SK-N-SH (cell line): ENCODE measurements around the gene C1orf146. TPM values are rescaled to one million over a fixed set of nuclear protein-coding genes. Genes with fewer than 3 reads are reported as not detected.
"Not testable (repeated sequence)": the region's sequence is repeated elsewhere in the genome, so short reads cannot be mapped to it uniquely, and the experiment has no call there.

Experiments
- CTCF ChIA-PET: fragments of 300-600, 350-600 bp; formaldehyde crosslinking; extraction: SDS; loops from one replicate; lab custom pipeline; 2021; lab: Yijun Ruan, JAX
- POLR2A ChIA-PET: fragments of 350-600 bp; sonication (Branson Sonifier 250); formaldehyde crosslinking; extraction: SDS; loops from one replicate; lab custom pipeline; 2020; ENCODE audit warnings: antibody characterized with exemption, inconsistent platforms; lab: Yijun Ruan, JAX
- DNase-seq: peaks from one replicate; pipeline ENCODE4 v3.0.0; 2012
- H2AFZ ChIP-seq: fragments of 200-600 bp; sonication (generic); 2 replicates; pipeline ENCODE4 v1.8.1; 2016; ENCODE audit warnings: antibody characterized with exemption, mild to moderate bottlenecking, low read depth
- H3F3A ChIP-seq: fragments of 200-600 bp; sonication (generic); replicated peaks from 2 replicates; pipeline ENCODE3; 2016; ENCODE audit warnings: antibody characterized with exemption, mild to moderate bottlenecking; ENCODE audit not compliant: insufficient read depth
- H3K27ac ChIP-seq, 2 experiments: fragments of 200-500 bp in 1 of 2; fragments of 200-600 bp in 1 of 2; sonication (Bioruptor generic) in 1 of 2; sonication (generic), shearing (Covaris generic) in 1 of 2; 2 replicates each; pipeline versions ENCODE4 v1.5.1 to v1.6.1; 2014 to 2016; ENCODE audit warnings: low read depth in 2 of 2, inconsistent platforms in 1 of 2, low read length in 1 of 2, mild to moderate bottlenecking in 1 of 2, mixed read lengths in 1 of 2
- H3K27me3 ChIP-seq: fragments of 200-600 bp; sonication (generic), shearing (Covaris generic); 2 replicates; pipeline ENCODE4 v1.6.1; 2016; ENCODE audit warnings: mixed run types; ENCODE audit not compliant: insufficient read depth
- H3K36me3 ChIP-seq, 2 experiments: fragments of 200-500 bp in 1 of 2; fragments of 200-600 bp in 1 of 2; sonication (Bioruptor generic) in 1 of 2; sonication (generic) in 1 of 2; replicated peaks in 1 of 2; 2 replicates each; pipeline versions ENCODE3 to v1.5.1; 2014 to 2016; ENCODE audit warnings: low read length in 1 of 2, mild to moderate bottlenecking in 1 of 2; ENCODE audit not compliant: insufficient read depth in 2 of 2, control insufficient read depth in 1 of 2
- H3K4me1 ChIP-seq, 2 experiments: fragments of 200-500 bp in 1 of 2; fragments of 200-600 bp in 1 of 2; sonication (Bioruptor generic) in 1 of 2; sonication (generic), shearing (Covaris generic) in 1 of 2; 2 replicates each; pipeline versions ENCODE4 v1.5.1 to v1.6.1; 2014 to 2016; ENCODE audit warnings: low read depth in 1 of 2, low read length in 1 of 2, mixed run types in 1 of 2; ENCODE audit not compliant: insufficient read depth in 2 of 2, control insufficient read depth in 1 of 2
- H3K4me2 ChIP-seq: fragments of 200-600 bp; sonication (generic), shearing (Covaris generic); 2 replicates; pipeline ENCODE4 v1.6.1; 2017; ENCODE audit warnings: mixed run types
- H3K4me3 ChIP-seq, 2 experiments: fragments of 200-500 bp in 1 of 2; fragments of 200-600 bp in 1 of 2; sonication (Bioruptor generic) in 1 of 2; sonication (generic), shearing (Covaris generic) in 1 of 2; 2 replicates each; pipeline versions ENCODE4 v1.5.1 to v1.8.1; 2014 to 2016; ENCODE audit warnings: low read depth in 2 of 2, inconsistent platforms in 1 of 2, low read length in 1 of 2, mild to moderate bottlenecking in 1 of 2, mixed read lengths in 1 of 2, moderate library complexity in 1 of 2
- H3K79me2 ChIP-seq: fragments of 200-600 bp; sonication (generic); 2 replicates; pipeline ENCODE4 v1.8.1; 2017; ENCODE audit warnings: mild to moderate bottlenecking; ENCODE audit not compliant: insufficient read depth
- H3K9ac ChIP-seq: fragments of 200-600 bp; sonication (generic); 2 replicates; pipeline ENCODE4 v1.6.1; 2017; ENCODE audit warnings: mixed run types
- H3K9me2 ChIP-seq: fragments of 200-600 bp; sonication (generic); 2 replicates; pipeline ENCODE4 v1.6.1; 2017; ENCODE audit warnings: mixed run types
- H3K9me3 ChIP-seq: fragments of 200-600 bp; sonication (generic); 2 replicates; pipeline ENCODE4 v1.6.1; 2017; ENCODE audit warnings: mixed run types, mild to moderate bottlenecking, moderate library complexity
- H4K20me1 ChIP-seq: fragments of 200-600 bp; sonication (generic); 2 replicates; pipeline ENCODE4 v1.6.1; 2017; ENCODE audit warnings: mild to moderate bottlenecking, mixed run types; ENCODE audit not compliant: insufficient read depth
- MEF2A ChIP-seq: IDR thresholded peaks from 2 replicates; pipeline ENCODE4 v1.4.0; 2012; ENCODE audit warnings: low read depth, borderline replicate concordance
- RFX5 ChIP-seq: IDR thresholded peaks from 2 replicates; pipeline ENCODE4 v1.6.1; 2012; ENCODE audit warnings: mild to moderate bottlenecking, improper control_type of control experiment, low read length
- WGBS: methylation state at CpG from one replicate; pipeline ENCODE4 v1.1.6; 2017; ENCODE audit warnings: low lambda C conversion rate; 5-methylcytosine and 5-hydroxymethylcytosine counted together
- polyA plus RNA-seq, 3 experiments: library from polyadenylated mRNA; depleted of rRNA; stranded (reverse); fragments of >200 nt; gene quantifications; 2 replicates each; pipeline ENCODE4 v1.2.3, GENCODE V29; 2012

Gene C1orf146
- polyA plus RNA-seq, 1 of the 3 experiments (the other 2 are of a cell fraction): not detected

- no peak for TF ChIP-seq RFX5
Observed at GRCh38 chr1:92276082-92276481, 58.4 kb downstream of the C1orf146 start (continued).

GRCh38 chr1:92277105-92277723, 59.5 kb downstream of the C1orf146 start:
- Histone ChIP-seq H3K9me3 (no peaks in the 10 kb centered on the region), H3K4me1 (no peaks in the 10 kb centered on the region), H3K36me3 (peaks cover 19 to 26% of the 10 kb centered on the region in 2 experiments), H3K9me2 (no peaks in the 10 kb centered on the region), H4K20me1 (no peaks in the 10 kb centered on the region), H3F3A (no peaks in the 10 kb centered on the region), H2AFZ (no peak overlapping the region), H3K79me2 (no peaks in the 10 kb centered on the region), H3K27me3 (no peaks in the 10 kb centered on the region), H3K4me3 (no peak overlapping the region), H3K27ac (no peak overlapping the region), H3K4me2 (no peak overlapping the region), H3K9ac (no peak overlapping the region)
- WGBS: 93% methylated on average over 4 of the region's 4 CpGs
- no peak for TF ChIP-seq MEF2A
- CTCF ChIA-PET: no interaction called here
- no peak for DNase-seq
- POLR2A ChIA-PET: no interaction called here

- POLR2A ChIA-PET, H3K27me3 ChIP-seq, DNase-seq, H3K4me1 ChIP-seq, H3K9me2 ChIP-seq, H3K4me2 ChIP-seq, H3F3A ChIP-seq, H3K79me2 ChIP-seq, H3K9me3 ChIP-seq, H2AFZ ChIP-seq, H4K20me1 ChIP-seq, H3K9ac ChIP-seq, H3K27ac ChIP-seq, H3K4me3 ChIP-seq: not testable (repeated sequence)
- WGBS: 100% methylated on average over 12 of the region's 15 CpGs
- H3K36me3 ChIP-seq: peaks cover 9 to 24% of the 10 kb centered on the region in 2 experiments
- CTCF ChIA-PET: interaction anchor here (0.9 to 1.6 kb wide), 3 partner anchors 11 to 282 kb away, joined by 3 to 4 read pairs (median 4); no protein-coding TSS in a partner anchor
Observed at GRCh38 chr1:92279781-92280180, 62.1 kb downstream of the C1orf146 start.

- H3F3A ChIP-seq, H4K20me1 ChIP-seq, POLR2A ChIA-PET, H3K27me3 ChIP-seq, H2AFZ ChIP-seq, H3K79me2 ChIP-seq, H3K27ac ChIP-seq, H3K9me3 ChIP-seq, H3K4me3 ChIP-seq, H3K9ac ChIP-seq, H3K4me2 ChIP-seq, H3K4me1 ChIP-seq, DNase-seq, H3K9me2 ChIP-seq: not testable (repeated sequence)
- H3K36me3 ChIP-seq: peaks cover 8 to 29% of the 10 kb centered on the region in 2 experiments
- 96% methylated on average over 2 of the region's 2 CpGs for WGBS
- CTCF ChIA-PET: interaction anchor here (1.6 kb wide), 1 partner anchor 9 kb away, joined by 4 read pairs; no protein-coding TSS in a partner anchor
Observed at GRCh38 chr1:92281411-92281810, 63.7 kb downstream of the C1orf146 start.
